Measurements from ENCODE around the gene TTF1.

- TF ChIP-seq POLR2AphosphoS5 (IDR thresholded peaks at IDR 0.05; ENCODE audit: low read depth, low read length) (no peak), POLR2A (IDR thresholded peaks at IDR 0.05; ENCODE audit: low read depth, low read length) (no peak)
Observed at GRCh38 chr9:132357764-132358163, 48.9 kb downstream of the TTF1 start.
